PC-3 (cell line): ENCODE measurements around the gene R3HDM2. TPM values are rescaled to one million over a fixed set of nuclear protein-coding genes. Genes with fewer than 3 reads are reported as not detected.

ENCODE experiments used
- ATAC-seq: fragments of 200-7000 bp; cut with Tn5 transposase; 2 replicates; pipeline ENCODE4 v1.9.1; 2020; ENCODE audit warnings: mild to moderate bottlenecking, moderate library complexity
- BruUV-seq: library from RNA; stranded (reverse); fragments of 400-500 nt; replicated peaks from 2 replicates; lab custom pipeline; 2021; lab: Mats Ljungman, UMichigan
- CTCF ChIA-PET: fragments of 300-600 bp; sonication (Branson Sonifier 250); formaldehyde crosslinking; loops from one replicate; lab custom pipeline; 2022; ENCODE audit warnings: antibody characterized with exemption; lab: Charles Lee
- POLR2A ChIA-PET: fragments of 300-600 bp; sonication (Branson Sonifier 250); formaldehyde crosslinking; loops from one replicate; lab custom pipeline; 2022; ENCODE audit warnings: antibody characterized with exemption; ENCODE audit not compliant: unreplicated experiment; lab: Charles Lee
- DNase-seq: peaks from one replicate; pipeline ENCODE4 v3.0.0-alpha.2; 2015
- H2AFZ ChIP-seq: fragments of 300-600 bp; sonication (generic); 2 replicates; pipeline ENCODE4 v1.6.0; 2016; ENCODE audit warnings: antibody characterized with exemption, low read length
- H3F3A ChIP-seq: fragments of 300-600 bp; sonication (generic); one replicate; pipeline ENCODE4 v1.6.0; 2017; ENCODE audit warnings: antibody characterized with exemption, low read length, control low read depth, mild to moderate bottlenecking; ENCODE audit not compliant: unreplicated experiment
- H3K27ac ChIP-seq: fragments of 300-600 bp; sonication (generic); 2 replicates; pipeline ENCODE4 v1.5.1; 2016; ENCODE audit warnings: mild to moderate bottlenecking, low read length
- H3K27me3 ChIP-seq: fragments of 300-600 bp; sonication (generic); 2 replicates; pipeline ENCODE4 v1.6.1; 2016; ENCODE audit warnings: low read length, mixed read lengths
- H3K36me3 ChIP-seq: fragments of 300-600 bp; sonication (generic); 2 replicates; pipeline ENCODE4 v1.6.1; 2016; ENCODE audit warnings: low read depth, mixed run types, low read length, mixed read lengths
- H3K4me1 ChIP-seq: fragments of 300-600 bp; sonication (generic); 2 replicates; pipeline ENCODE4 v1.5.1; 2016; ENCODE audit warnings: low read length; ENCODE audit not compliant: insufficient read depth
- H3K4me2 ChIP-seq: fragments of 300-600 bp; sonication (generic); 2 replicates; pipeline ENCODE4 v1.6.0; 2016; ENCODE audit warnings: low read length
- H3K4me3 ChIP-seq: fragments of 300-600 bp; sonication (generic); 2 replicates; pipeline ENCODE4 v1.5.1; 2016; ENCODE audit warnings: mild to moderate bottlenecking, low read length, mixed read lengths
- H3K79me2 ChIP-seq: fragments of 300-600 bp; sonication (generic); 2 replicates; pipeline ENCODE4 v1.6.1; 2017; ENCODE audit warnings: low read length, mixed read lengths
- H3K9ac ChIP-seq: fragments of 300-600 bp; sonication (generic); 2 replicates; pipeline ENCODE4 v1.6.0; 2016; ENCODE audit warnings: mild to moderate bottlenecking, low read length
- H3K9me2 ChIP-seq: fragments of 300-600 bp; sonication (generic); replicated peaks from 2 replicates; pipeline ENCODE4 v1.6.1; 2016; ENCODE audit warnings: mixed run types, low read length, mixed read lengths
- H3K9me3 ChIP-seq: fragments of 300-600 bp; sonication (generic); 2 replicates; pipeline ENCODE4 v1.6.1; 2016; ENCODE audit warnings: low read length, mixed read lengths
- H4K20me1 ChIP-seq: fragments of 300-600 bp; sonication (generic); 2 replicates; pipeline ENCODE4 v1.6.1; 2016; ENCODE audit warnings: low read length, mixed read lengths
- EZH2 ChIP-seq: fragments of 300-600 bp; sonication (generic); IDR thresholded peaks from one replicate; pipeline ENCODE4 v1.6.1; 2017; ENCODE audit warnings: antibody characterized with exemption, mild to moderate bottlenecking, low read length; ENCODE audit not compliant: unreplicated experiment
- EZH2phosphoT487 ChIP-seq: fragments of 300-600 bp; sonication (generic); IDR thresholded peaks from 2 replicates; pipeline ENCODE4 v1.6.1; 2018; ENCODE audit warnings: mild to moderate bottlenecking, antibody characterized with exemption, low read length, borderline replicate concordance
- intact Hi-C: fragments of 100-400 bp; cut with micrococcal nuclease; formaldehyde crosslinking; loops from 2 replicates; pipeline ENCODE4 v1.9.0; 2023
- total RNA-seq: library from RNA; depleted of rRNA; stranded (reverse); fragments of >200 nt; gene quantifications from 2 replicates; pipeline ENCODE4 v1.2.3, GENCODE V29; 2014
- TF ChIP-seq, protein P1 (sequence below): fragments of 300-600 bp; sonication (generic); conservative IDR thresholded peaks from 2 replicates; pipeline ENCODE4 v1.5.1; 2017; ENCODE audit warnings: antibody characterized with exemption, low read depth, mild to moderate bottlenecking, low read length

Gene R3HDM2
- total RNA-seq, 1 experiment from 2014 or later: 14.0 TPM

GRCh38 chr12:57248934-57249742 is 181.7 kb downstream of the R3HDM2 start:
- Histone ChIP-seq H3K36me3 (no peaks in the 10 kb centered on the region), H4K20me1 (no peaks in the 10 kb centered on the region), H2AFZ (no peak overlapping the region), H3K9me2 (no peaks in the 10 kb centered on the region), H3K27ac (no peak overlapping the region), H3K4me1 (no peaks in the 10 kb centered on the region), H3K9me3 (no peaks in the 10 kb centered on the region), H3K4me2 (no peak overlapping the region), H3F3A (no peaks in the 10 kb centered on the region), H3K9ac (no peak overlapping the region), H3K79me2 (no peaks in the 10 kb centered on the region), H3K4me3 (no peak overlapping the region), H3K27me3 (no peaks in the 10 kb centered on the region)
- BruUV-seq: no TSS peak
- POLR2A ChIA-PET: no interaction called here
- CTCF ChIA-PET: no interaction called here
- no peak for TF ChIP-seq EZH2phosphoT487
- TF ChIP-seq, protein P1, sequence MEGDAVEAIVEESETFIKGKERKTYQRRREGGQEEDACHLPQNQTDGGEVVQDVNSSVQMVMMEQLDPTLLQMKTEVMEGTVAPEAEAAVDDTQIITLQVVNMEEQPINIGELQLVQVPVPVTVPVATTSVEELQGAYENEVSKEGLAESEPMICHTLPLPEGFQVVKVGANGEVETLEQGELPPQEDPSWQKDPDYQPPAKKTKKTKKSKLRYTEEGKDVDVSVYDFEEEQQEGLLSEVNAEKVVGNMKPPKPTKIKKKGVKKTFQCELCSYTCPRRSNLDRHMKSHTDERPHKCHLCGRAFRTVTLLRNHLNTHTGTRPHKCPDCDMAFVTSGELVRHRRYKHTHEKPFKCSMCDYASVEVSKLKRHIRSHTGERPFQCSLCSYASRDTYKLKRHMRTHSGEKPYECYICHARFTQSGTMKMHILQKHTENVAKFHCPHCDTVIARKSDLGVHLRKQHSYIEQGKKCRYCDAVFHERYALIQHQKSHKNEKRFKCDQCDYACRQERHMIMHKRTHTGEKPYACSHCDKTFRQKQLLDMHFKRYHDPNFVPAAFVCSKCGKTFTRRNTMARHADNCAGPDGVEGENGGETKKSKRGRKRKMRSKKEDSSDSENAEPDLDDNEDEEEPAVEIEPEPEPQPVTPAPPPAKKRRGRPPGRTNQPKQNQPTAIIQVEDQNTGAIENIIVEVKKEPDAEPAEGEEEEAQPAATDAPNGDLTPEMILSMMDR: no peak
- TF ChIP-seq EZH2: no peak
- intact Hi-C loops: no loop called here
- DNase-seq: no peak
- no peak for ATAC-seq

DNA sequence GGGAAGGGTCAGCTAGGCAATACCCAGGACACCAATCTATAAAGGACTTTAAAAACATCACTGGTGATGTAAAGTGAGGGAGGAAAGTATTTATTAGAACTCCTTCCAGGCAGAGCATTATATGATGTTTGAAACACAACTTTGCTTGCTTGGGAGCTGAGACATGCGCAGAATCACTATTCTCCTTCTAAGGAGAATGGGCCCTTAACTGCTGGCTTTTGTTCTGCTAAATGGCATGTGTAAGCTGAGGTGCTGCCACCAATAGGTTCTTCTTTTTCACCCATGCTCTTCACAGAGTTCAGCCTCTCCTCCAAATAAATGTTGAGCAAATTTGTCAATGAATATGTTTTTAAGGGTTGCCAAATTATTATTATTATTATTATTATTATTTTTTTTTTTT is 183.8 kb downstream of the R3HDM2 start:
- H3K79me2 ChIP-seq: no peaks in the 10 kb centered on the region
- H3K27me3 ChIP-seq: peaks cover 7% of the 10 kb centered on the region
- ChIA-PET CTCF (no interaction called here), POLR2A (no interaction called here)
- no peak for DNase-seq
- no peaks in the 10 kb centered on the region for H3K9me2 ChIP-seq
- no peaks in the 10 kb centered on the region for H3K36me3 ChIP-seq
- H3K9me3 ChIP-seq: no peaks in the 10 kb centered on the region
- intact Hi-C loops: no loop called here
- H3K4me3 ChIP-seq: no peak overlapping the region
- no peak overlapping the region for H2AFZ ChIP-seq
- ATAC-seq: no peak
- H4K20me1 ChIP-seq: no peaks in the 10 kb centered on the region
- H3K27ac ChIP-seq: no peak overlapping the region
- BruUV-seq: no TSS peak
- H3K4me2 ChIP-seq: no peak overlapping the region
- TF ChIP-seq EZH2phosphoT487: no peak
- TF ChIP-seq, protein P1: no peak
- no peak for TF ChIP-seq EZH2
- H3F3A ChIP-seq: no peaks in the 10 kb centered on the region
- no peak overlapping the region for H3K9ac ChIP-seq
- H3K4me1 ChIP-seq: peaks cover 7% of the 10 kb centered on the region

DNA sequence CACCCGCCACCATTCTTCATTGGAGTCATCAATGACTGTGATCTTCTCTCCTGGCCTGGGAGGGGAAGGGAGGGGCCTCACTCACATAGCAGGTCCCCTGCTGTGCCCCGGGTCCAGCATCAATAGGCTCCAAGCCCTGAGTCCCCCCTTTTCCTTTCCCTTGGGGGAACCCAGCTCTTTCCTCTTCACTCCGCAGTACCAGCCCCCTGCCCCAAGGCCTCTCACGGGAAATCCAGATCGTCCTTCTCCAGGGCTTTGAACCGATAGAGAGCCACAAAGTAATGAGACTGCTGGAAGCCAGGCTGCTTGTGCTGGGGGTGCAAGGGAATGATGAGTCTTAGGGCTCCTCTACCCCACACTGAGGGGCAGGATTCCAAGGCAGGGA is 186.5 kb downstream of the R3HDM2 start:
- Histone ChIP-seq H3K4me2 (no peak overlapping the region), H3F3A (no peaks in the 10 kb centered on the region), H3K4me3 (no peak overlapping the region), H3K79me2 (no peaks in the 10 kb centered on the region), H4K20me1 (no peaks in the 10 kb centered on the region), H3K9me2 (no peaks in the 10 kb centered on the region), H3K9me3 (no peaks in the 10 kb centered on the region), H3K27ac (no peak overlapping the region), H2AFZ (no peak overlapping the region), H3K27me3 (peaks cover 16% of the 10 kb centered on the region), H3K9ac (no peak overlapping the region), H3K4me1 (peaks cover 27% of the 10 kb centered on the region), H3K36me3 (no peaks in the 10 kb centered on the region)
- TF ChIP-seq, protein P1: no peak
- TF ChIP-seq EZH2 (no peak), EZH2phosphoT487 (no peak)
- ATAC-seq (no peak), DNase-seq (no peak)
- intact Hi-C loops: no loop called here
- POLR2A ChIA-PET: no interaction called here
- no TSS peak for BruUV-seq
- CTCF ChIA-PET: no interaction called here
